NCI-H1417 treated with DMSO at 0.1 percent for 48 hours (cell line): Measurements from ENCODE around the gene ZSCAN10.

Source experiments
- DNase-seq: peaks from one replicate; lab custom pipeline; 2025; lab: John Stamatoyannopoulos, UW

ZSCAN10 gene

GRCh38 chr16:3134338-3135125, 35.4 kb upstream of the ZSCAN10 start, which contains the start of gene ZNF213:
Gene ZNF213 (plus strand): TSS chr16:3135029. CDS start chr16:3137281, 2,252 bp downstream.
- DNase-seq: peak; percentile 81

GRCh38 chr16:3133844-3134243, 34.8 kb upstream of the ZSCAN10 start:
- DNase-seq: no peak

DNA sequence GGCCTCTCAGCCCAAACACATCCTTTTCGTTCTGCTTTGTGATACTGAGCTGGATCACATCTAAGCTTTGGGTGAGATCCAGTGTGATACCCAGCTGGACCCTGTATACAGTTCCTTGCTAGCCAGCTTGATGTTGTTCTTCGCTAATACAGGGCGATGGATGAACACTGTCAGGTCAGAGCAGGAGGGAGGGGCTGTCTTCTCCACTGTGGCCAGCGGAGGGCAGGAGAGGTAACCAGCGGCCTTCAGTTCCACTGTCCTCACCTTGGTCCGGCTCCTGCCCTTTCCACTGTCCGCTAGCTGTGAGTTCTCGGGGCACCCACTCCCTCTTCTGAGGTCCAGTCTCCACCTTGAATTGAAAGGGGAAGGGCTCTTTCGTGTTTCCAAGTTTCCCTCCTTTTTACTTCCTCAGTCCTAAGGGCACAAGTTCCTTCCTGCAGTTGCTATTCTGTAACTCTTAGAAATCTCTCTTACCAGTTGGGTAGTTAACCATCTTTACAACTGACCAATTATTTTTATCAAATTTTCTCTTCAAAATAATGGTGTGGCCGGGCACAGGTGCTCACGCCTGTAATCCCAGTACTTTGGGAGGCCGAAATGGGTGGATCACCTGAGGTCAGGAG, 32.8 kb upstream of the ZSCAN10 start:
- no peak for DNase-seq

- no peak for DNase-seq
Observed at GRCh38 chr16:3129137-3130131, 30.3 kb upstream of the ZSCAN10 start.

- DNase-seq: no peak
Observed at GRCh38 chr16:3127745-3128144, 28.7 kb upstream of the ZSCAN10 start.

- DNase-seq: peak; percentile 86
Observed at GRCh38 chr16:3123986-3124886, 25.1 kb upstream of the ZSCAN10 start.

- no peak for DNase-seq
Observed at GRCh38 chr16:3122926-3123570, 24.0 kb upstream of the ZSCAN10 start.

GRCh38 chr16:3121851-3122467, 22.9 kb upstream of the ZSCAN10 start:
- DNase-seq: no peak

DNA sequence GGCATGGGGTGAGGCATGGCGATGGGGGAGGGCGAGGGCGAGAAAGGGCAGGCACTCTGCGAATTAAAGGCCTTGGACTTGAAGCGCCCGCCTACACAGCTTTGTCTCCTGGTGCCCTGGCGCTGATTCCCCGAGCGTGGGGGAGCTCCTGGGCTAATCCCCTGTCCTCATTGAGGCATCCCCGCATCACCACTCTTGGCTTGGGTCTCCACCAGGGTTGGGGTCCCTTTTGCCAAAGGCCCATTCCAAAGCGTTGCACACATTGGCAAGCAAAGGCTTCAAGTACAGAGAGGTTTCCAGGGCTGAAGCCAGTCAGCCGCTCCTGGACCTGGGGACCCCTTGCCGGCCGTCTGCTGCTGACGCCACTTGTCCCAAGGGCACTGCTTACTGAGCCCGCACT, 21.3 kb upstream of the ZSCAN10 start:
- no peak for DNase-seq

- no peak for DNase-seq
Observed at GRCh38 chr16:3119701-3120408, 20.8 kb upstream of the ZSCAN10 start.

GRCh38 chr16:3119286-3119685, 20.2 kb upstream of the ZSCAN10 start:
- DNase-seq: no peak

GRCh38 chr16:3118846-3119245, 19.8 kb upstream of the ZSCAN10 start:
- DNase-seq: no peak

GRCh38 chr16:3118204-3118790, 19.2 kb upstream of the ZSCAN10 start:
- DNase-seq: no peak

- DNase-seq: no peak
Observed at GRCh38 chr16:3115561-3115960, 16.5 kb upstream of the ZSCAN10 start.

DNA sequence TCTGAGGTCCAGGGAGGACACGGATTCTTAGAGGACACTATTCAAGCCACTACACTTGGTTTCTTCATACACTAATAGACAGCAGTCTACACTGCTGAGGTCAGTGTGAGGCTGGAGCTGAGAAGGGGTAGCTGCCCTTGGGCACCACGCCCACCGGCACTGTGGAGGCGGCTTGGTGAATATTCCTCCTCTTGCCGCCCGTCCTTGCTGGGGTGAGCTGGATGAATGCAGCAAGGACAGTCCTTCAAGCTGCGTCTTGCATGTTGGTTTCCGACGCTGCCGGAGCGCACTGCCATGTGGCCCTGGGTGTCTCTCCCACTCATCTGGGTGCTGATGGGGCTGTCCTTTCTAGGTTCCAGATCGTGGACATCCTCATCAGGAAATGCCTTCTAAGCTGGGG, 15.9 kb upstream of the ZSCAN10 start:
- DNase-seq: no peak

GRCh38 chr16:3113765-3114479, 14.8 kb upstream of the ZSCAN10 start:
- DNase-seq: no peak

- DNase-seq: no peak
Observed at GRCh38 chr16:3112881-3113574, 13.9 kb upstream of the ZSCAN10 start.
